HG02623 (cell line): ENCODE measurements around the gene PDE8A.
A peak's percentile ranks its signal among the peaks of the same experiment; 100 is the strongest.

Experiments
- ATAC-seq: cut with Tn5 transposase; IDR thresholded peaks from one replicate; pipeline ENCODE4 v1.9.1; 2021; ENCODE audit warnings: moderate library complexity; ENCODE audit not compliant: unreplicated experiment

PDE8A gene

GRCh38 chr15:84981711-84982300 lies at the start of gene PDE8A:
PDE8A (plus strand) TSS chr15:84981856; CDS start chr15:84982163, 307 bp downstream.
- peak; percentile 21 for ATAC-seq

- no peak for ATAC-seq
Measured at GRCh38 chr15:84934942-84935729, 46.5 kb upstream of the PDE8A start.

- no peak for ATAC-seq
Measured at GRCh38 chr15:84937144-84937543, 44.5 kb upstream of the PDE8A start.

DNA sequence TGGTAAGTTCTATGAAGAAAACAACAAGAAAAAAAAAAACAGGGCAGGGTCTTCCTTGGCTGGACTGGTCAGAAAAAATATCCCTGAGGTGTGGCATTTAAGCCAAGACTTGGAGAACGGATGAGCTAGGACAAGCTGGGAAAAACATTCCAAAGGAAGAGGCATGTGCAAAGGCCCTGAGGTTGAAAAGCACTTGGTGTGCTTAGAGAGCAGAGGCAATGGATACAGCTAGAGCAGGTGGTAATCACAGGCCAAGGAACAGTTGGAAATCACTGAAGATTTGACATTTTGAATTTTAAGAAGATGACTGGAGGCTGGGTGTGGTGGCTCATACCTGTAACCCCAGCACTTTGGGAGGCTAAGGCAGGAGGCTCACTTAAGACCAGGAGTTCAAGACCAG lies 42.9 kb upstream of the PDE8A start:
- ATAC-seq = no peak

DNA sequence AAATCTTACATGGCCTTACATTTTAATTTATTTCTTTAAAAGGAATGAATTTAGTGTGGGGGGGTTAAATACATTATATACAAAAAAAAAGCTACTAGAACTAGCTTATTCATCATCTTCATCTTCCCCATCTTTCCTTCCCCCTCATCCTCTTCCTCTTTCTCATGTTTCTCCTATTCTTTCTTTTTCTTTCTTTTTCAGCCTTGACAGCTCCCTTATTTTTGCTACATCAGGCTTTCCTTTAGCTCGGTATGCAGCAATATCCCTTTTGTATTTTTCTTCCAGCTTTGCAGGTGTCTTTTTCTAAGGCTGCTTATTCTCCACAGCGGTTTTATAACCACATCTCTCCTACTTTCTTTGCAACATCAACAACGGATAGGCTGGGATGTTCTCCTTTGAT lies 41.3 kb upstream of the PDE8A start:
- ATAC-seq = no peak

GRCh38 chr15:84942456-84942855 lies 39.2 kb upstream of the PDE8A start:
- no peak for ATAC-seq

DNA sequence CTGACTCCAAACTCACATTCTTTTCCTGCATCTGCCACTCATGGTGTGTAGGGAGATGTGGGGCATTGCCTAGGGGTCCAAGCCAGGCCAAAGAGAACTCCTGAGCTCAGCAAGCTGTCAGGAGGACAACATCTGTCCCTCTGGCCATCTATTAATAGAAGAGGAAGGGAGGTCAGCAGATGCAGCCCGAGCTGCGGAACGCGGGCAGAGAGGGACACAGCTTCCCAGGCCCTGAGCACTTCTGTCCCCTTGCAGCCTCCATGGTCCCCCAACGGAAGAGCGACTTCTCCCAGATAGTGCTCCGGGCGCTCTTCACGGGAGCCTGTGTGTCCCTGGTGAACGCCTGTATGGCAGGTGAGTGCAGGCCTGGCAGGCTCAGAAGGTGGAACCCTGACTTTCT lies 37.3 kb upstream of the PDE8A start:
- no peak for ATAC-seq

GRCh38 chr15:84944861-84945260 lies 36.8 kb upstream of the PDE8A start:
- no peak for ATAC-seq

GRCh38 chr15:84946772-84947489 lies 34.7 kb upstream of the PDE8A start:
- no peak for ATAC-seq

DNA sequence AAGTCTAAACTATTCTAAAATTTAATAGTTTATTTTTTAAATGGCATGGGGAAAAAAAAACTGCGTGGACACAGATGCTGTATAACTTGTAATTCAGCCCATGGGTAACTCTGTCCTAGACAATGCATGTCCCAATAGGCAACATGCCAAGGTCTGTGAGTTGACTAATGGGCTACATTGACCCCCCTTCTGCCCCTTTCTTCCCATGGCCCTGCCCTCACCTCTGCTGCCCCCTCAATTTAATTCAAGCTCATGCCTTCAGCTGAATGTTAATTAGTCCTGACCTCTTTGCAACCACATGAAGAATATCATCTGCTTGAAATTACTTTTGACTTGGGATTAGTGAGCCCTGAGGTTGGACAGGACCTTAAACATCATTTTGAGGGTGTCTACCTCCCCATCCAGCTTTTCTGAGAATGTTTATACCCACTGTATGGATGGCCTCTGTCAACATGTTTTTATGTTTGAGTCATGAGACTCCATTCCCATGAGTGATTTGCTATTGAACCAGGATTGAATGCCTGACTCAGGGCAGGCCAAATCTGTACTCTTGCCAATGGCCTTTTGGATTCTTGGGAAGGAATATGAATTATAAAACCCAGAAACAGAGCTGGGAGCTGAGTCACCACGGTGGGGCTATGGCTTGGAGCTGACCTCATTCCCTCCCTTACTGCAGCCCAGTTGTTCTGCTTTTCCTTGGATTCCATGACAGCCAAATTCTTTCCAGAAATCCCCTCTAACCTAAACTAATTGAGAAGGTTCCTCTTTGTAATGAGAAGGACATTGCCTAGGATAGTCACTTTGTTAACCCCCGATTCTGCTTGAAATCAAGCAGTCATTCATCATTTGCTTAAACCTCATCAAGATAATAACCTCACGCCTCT lies 33.5 kb upstream of the PDE8A start:
- no peak for ATAC-seq

- no peak for ATAC-seq
Measured at GRCh38 chr15:84949043-84949442, 32.6 kb upstream of the PDE8A start.

DNA sequence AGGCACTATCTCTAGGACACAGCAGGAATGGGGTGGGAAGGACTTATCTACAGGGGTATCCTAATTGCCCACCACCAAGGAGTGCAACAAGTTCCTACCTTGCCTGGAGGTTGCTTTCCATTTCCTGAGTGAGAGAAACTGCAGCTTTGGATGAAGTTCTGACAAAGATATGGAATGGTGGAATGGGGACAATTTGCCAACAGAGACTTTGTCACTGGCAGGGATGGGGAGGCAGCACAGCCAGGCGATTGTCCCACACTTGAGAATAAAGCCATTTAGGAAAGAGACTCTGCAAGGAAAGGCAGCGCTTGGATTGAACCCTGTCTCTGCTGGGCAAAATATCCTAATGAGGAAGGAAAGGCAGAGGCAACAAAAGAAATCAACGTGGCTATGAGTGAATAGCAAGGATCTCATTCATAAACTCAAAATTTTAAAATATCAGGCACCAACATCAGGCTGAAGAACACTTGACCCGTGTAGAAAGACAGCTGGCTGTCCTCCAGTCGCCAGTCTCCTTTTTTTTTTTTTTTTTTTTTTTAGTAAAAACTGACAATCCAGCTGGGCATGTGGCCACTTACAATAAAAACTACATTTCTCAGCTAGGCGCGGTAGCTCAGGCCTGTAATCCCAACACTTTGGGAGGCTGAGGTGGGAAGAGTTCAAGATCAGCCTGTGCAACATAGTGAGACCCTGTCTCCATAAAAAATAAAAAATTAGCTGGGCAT lies 31.6 kb upstream of the PDE8A start:
- ATAC-seq = no peak

DNA sequence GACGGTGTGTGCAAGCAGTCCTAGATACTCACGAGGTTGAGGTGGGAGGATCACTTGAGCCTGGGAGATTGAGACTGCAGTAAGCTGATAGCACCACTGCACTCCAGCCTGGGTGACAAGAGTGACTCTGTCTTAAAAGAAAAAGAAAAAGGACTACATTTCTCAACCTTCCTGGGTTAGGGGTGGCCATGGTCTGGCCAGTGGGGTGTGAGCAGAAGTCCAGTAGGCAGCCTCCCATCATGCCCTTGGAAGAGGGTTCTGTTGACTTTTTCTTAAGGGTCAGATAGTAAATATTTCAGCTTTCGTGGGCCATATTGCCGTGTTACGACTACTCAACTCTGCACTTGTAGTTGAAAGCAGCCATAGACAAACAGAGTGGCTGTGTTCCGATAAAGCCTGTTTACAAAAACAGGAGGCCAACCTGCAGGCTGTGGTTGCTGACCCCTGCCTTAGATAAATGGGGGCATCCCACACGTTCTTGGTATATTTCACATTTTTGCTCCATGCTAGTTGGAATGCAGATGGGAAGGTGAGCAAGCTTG lies 31.0 kb upstream of the PDE8A start:
- ATAC-seq = no peak

GRCh38 chr15:84951736-84952135 lies 29.9 kb upstream of the PDE8A start:
- no peak for ATAC-seq

GRCh38 chr15:84953136-84953535 lies 28.5 kb upstream of the PDE8A start:
- no peak for ATAC-seq

- ATAC-seq = no peak
Measured at GRCh38 chr15:84953726-84954125, 27.9 kb upstream of the PDE8A start.

DNA sequence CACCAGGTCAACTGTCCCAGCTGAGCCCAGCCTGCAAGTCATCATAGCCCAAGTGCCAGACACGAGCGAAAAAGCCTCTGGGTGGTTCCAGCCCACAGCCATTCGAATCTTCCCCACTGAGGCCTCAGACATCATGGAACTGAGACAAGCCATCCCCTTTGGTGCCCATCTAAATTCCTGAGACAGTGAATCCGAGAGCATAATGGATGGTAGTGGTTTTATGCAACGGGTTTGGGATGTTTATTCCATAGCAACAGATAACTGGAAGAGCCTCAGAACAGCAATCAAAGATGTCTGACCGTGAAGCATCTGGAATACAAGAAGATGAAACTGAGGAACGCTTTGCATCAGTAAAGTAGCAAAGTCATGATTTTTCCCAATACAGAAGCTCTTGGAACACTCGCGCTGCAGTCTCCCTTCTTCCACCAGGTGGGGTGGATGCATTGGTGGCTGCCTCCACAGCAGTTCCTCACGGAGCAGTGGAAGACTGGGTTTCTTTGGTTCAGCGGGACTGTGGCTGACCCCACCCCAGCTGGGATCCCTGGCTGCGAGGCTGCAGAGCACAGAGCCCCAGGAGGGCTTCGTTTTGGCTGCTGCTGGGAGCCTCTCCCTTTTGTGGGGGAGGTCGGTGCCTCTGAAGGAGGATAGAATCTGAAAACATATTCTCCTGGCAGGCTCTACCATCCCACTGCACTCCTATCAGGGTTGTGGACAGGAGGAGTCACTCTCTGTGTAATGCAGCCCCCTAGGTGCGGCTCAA lies 26.4 kb upstream of the PDE8A start:
- no peak for ATAC-seq

- ATAC-seq = no peak
Measured at GRCh38 chr15:84956199-84956598, 25.5 kb upstream of the PDE8A start.

DNA sequence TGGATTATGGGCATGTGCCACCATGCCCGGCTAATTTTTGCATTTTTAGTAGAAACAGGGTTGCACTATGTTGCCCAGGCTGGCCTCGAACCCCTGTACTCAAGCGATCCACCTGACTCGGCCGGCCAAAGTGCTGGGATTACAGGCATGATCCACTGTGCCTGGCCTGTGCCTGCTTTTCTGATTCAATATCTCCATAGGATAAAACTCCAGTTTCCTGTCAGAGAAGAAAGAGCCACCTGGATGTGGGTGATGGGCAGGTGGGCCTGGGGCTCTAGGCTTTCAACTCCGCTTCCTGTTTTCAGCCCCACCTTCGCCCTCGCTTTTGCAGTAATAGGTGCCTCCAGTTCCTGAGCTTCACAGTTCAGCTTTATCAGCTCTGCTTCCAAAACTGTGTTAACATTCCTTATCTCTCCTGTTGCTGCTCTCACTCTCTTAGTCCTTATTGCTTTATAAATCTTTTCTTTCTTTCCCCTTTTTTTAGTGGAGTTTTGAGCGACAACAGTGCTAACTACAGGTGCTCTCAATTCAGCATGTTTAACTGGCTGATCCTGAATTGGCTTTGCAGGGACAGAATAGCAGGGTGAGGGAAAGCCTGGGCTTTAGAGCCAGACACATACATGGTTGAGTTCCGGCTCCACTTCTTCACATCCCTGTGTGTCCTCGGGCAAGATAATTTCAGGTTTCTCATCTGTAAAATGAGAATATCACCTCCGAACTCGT lies 21.1 kb upstream of the PDE8A start:
- ATAC-seq = no peak
